Cardiac muscle cell (in vitro differentiated cells and primary cell): ENCODE measurements around the gene NAT9. TPM values are rescaled to one million over a fixed set of nuclear protein-coding genes. Genes with fewer than 3 reads are reported as not detected.
A peak's percentile ranks its signal among the peaks of the same experiment; 100 is the strongest.

Source experiments
- DNase-seq, 2 donors: peaks; one replicate each; pipeline versions ENCODE4 v3.0.0 to v3.0.0-alpha.2; 2010 to 2017; ENCODE audit warnings: low read depth in 1 of 2, low spot score in 1 of 2
- H3K27ac ChIP-seq: fragments of 200-600 bp; sonication (generic); 2 replicates; pipeline ENCODE4 v1.5.1; 2016
- H3K27me3 ChIP-seq: fragments of 200-600 bp; sonication (generic); 2 replicates; pipeline ENCODE4 v1.6.0; 2016; ENCODE audit warnings: control low read depth
- H3K36me3 ChIP-seq: fragments of 200-600 bp; sonication (generic); 2 replicates; pipeline ENCODE4 v1.5.1; 2016; ENCODE audit warnings: control low read depth
- H3K4me1 ChIP-seq: fragments of 200-600 bp; sonication (generic); 2 replicates; pipeline ENCODE4 v1.8.1; 2017; ENCODE audit warnings: low read depth, mild to moderate bottlenecking, mixed run types
- H3K4me3 ChIP-seq: fragments of 200-600 bp; sonication (generic); 2 replicates; pipeline ENCODE4 v1.5.1; 2016; ENCODE audit warnings: mild to moderate bottlenecking
- H3K9me3 ChIP-seq: fragments of 200-600 bp; sonication (generic); 2 replicates; pipeline ENCODE4 v1.5.1; 2017; ENCODE audit warnings: low read depth, mild to moderate bottlenecking, control low read depth
- polyA plus RNA-seq: library from polyadenylated mRNA; unstranded; fragments of >200 nt; fragmentation: Nextera tagmentation; extraction: Ambion mirVana; gene quantifications from 2 replicates; pipeline ENCODE4 v1.2.1, GENCODE V29; 2016
- total RNA-seq: library from RNA; depleted of rRNA; stranded (reverse); fragments of >200 nt; gene quantifications from 2 replicates; pipeline ENCODE4 v1.2.3, GENCODE V29; 2016
- TF ChIP-seq, protein P1 (sequence below): IDR thresholded peaks from 2 replicates; pipeline ENCODE4 v1.5.1; 2012; ENCODE audit warnings: low read depth, mild to moderate bottlenecking, low read length

NAT9 gene
- total and polyA plus RNA-seq, 2 experiments from 2014 or later: 56.2 to 73.1 TPM

DNA sequence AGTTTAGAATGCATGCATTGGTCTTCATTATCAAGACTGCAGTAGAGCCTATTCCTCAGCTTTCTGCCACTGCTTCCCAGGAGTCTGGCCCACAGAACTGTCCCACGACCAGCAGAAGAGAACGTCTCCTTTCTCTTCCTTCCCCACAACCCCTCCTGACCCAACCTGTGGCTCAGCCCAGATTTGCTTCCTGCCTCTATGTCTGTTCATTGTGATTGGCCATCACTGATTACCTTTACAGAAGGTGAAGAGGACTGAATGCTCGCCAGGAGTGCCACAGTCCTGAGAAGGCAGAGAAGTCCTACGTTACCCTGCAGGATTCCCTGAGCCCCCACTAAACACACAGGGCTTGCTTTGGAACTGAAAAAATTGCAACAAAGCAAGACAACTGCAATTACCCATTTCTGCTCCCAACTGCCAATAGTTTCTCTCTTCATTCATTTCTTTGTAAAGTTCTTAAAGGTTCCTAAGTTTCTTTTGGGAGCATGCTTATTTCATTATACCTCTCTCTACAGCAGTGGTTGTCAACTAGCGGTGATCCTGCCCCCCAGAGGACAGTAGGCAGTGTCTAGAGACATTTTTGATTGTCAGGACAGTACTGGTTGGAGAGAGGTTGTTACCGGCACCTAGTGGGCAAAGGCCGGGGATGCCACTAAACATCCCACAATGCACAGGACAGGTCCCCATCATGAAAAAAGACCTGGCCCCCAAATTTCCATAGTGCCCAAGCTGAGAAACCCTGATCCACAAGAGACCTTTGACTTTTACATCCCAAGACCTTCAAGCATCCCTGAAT is 4.5 kb upstream of the NAT9 start:
- DNase-seq: no peak
- H3K4me1 ChIP-seq: peaks cover 7% of the 10 kb centered on the region
- H3K27me3 ChIP-seq: no peaks in the 10 kb centered on the region
- no peak overlapping the region for H3K4me3 ChIP-seq
- H3K9me3 ChIP-seq: no peaks in the 10 kb centered on the region
- no peak overlapping the region for H3K27ac ChIP-seq
- TF ChIP-seq, protein P1, sequence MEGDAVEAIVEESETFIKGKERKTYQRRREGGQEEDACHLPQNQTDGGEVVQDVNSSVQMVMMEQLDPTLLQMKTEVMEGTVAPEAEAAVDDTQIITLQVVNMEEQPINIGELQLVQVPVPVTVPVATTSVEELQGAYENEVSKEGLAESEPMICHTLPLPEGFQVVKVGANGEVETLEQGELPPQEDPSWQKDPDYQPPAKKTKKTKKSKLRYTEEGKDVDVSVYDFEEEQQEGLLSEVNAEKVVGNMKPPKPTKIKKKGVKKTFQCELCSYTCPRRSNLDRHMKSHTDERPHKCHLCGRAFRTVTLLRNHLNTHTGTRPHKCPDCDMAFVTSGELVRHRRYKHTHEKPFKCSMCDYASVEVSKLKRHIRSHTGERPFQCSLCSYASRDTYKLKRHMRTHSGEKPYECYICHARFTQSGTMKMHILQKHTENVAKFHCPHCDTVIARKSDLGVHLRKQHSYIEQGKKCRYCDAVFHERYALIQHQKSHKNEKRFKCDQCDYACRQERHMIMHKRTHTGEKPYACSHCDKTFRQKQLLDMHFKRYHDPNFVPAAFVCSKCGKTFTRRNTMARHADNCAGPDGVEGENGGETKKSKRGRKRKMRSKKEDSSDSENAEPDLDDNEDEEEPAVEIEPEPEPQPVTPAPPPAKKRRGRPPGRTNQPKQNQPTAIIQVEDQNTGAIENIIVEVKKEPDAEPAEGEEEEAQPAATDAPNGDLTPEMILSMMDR: peak; percentile 10
- H3K36me3 ChIP-seq: no peaks in the 10 kb centered on the region

DNA sequence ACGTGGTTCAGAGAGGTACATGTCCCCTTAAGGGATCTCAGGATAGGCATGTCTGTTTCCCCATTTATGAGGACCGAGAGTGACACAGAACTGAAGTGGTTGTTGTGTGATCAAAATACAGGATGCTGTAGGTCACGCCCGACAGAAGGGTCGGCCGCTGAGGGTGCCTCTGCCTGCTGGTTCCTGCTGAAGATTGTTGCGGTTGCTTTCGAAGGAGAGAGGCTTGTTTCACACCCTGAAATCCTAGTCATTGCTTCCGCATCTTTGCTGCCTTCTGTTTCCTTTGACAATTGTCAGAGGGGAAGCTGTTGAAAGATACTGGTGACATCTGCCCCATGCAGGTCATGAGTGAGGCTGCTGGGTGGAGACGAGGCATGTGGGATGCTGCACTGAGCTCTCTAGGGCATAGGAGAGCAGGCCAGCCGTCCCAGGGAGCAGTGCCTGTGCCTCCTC is 3.8 kb upstream of the NAT9 start:
- H3K9me3 ChIP-seq: no peaks in the 10 kb centered on the region
- DNase-seq: no peak
- TF ChIP-seq, protein P1: no peak
- no peak overlapping the region for H3K27ac ChIP-seq
- no peaks in the 10 kb centered on the region for H3K36me3 ChIP-seq
- peaks cover 7% of the 10 kb centered on the region for H3K4me1 ChIP-seq
- no peak overlapping the region for H3K4me3 ChIP-seq
- H3K27me3 ChIP-seq: no peaks in the 10 kb centered on the region

DNA sequence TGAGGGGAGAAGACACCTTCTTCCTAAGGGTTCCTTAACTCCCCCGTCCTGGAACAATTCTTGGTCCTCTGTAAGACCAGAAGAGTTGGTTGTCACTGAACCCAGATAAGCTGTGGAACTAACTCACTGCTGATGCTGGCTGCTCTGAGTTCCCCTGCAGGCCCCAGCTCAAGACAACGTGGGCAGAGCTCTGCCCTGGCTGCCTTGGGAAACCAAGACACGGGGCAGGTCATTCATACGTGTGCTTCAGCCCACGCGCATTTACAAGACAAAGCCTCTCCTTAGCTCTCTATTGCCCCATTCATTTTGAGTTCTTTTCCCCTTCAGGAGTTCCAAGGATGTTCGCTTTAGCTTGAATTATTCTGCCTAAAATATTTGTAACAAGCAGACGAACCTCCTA is 3.4 kb upstream of the NAT9 start:
- Histone ChIP-seq H3K27ac (no peak overlapping the region), H3K4me1 (peaks cover 7% of the 10 kb centered on the region), H3K9me3 (no peaks in the 10 kb centered on the region), H3K4me3 (no peak overlapping the region), H3K36me3 (no peaks in the 10 kb centered on the region), H3K27me3 (no peaks in the 10 kb centered on the region)
- TF ChIP-seq, protein P1: no peak
- DNase-seq: no peak

DNA sequence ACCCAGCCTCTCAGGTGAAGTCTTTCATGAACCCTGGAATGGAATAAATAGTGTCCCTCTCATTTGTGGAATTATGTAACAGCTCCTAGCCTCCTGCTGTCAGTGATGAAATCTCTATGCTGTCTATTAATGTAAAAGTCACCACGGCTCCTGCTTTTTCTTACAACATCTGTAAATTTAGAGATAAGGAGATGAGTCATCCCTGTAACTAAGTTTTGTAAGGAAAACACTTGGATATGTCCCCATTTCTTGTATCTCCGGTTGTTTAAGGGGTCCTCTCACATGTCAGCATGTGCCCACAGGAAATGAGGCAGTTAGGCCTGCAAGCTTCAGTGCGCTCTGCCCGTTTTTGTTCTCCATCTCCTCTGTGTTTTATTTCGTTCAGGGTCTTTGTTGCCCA is 2.8 kb upstream of the NAT9 start:
- Histone ChIP-seq H3K27me3 (no peaks in the 10 kb centered on the region), H3K27ac (no peak overlapping the region), H3K4me3 (no peak overlapping the region), H3K4me1 (peaks cover 7% of the 10 kb centered on the region), H3K36me3 (no peaks in the 10 kb centered on the region), H3K9me3 (no peaks in the 10 kb centered on the region)
- TF ChIP-seq, protein P1: no peak
- DNase-seq: peak in 1 of 2 donors; percentile 82

DNA sequence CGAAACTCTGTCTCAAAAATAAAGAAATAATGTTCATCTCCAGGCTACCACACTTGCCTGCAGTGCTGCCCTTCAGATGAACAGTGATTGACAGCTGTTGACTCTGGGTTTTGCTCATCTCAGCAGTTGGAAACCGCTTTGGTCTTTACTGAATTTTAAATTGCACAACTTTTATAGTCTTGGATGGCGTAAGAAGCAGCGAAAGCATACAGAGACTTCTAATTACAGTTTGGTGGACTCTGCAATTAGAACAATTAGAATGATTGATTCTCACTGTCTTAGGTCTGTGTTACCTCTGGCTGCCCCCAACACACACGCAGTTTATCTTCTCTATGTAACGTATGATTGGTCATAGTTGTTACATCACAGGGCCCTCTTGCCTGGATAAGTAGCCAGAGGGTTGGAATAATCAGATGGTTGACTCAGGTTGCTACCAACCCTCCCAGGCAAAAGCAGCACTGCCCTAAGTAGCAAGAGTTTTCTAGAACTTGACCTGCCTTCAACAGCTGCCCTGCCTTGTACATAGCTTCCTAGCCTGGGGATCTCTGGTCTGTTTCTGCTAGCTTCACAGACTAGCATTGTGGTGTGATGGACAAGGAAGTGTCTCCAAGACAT is 1.9 kb upstream of the NAT9 start:
- Histone ChIP-seq H3K4me1 (peaks cover 7% of the 10 kb centered on the region), H3K36me3 (no peaks in the 10 kb centered on the region), H3K27ac (no peak overlapping the region), H3K27me3 (no peaks in the 10 kb centered on the region), H3K9me3 (no peaks in the 10 kb centered on the region), H3K4me3 (no peak overlapping the region)
- DNase-seq: peak in 1 of 2 donors; percentile 22
- TF ChIP-seq, protein P1: no peak
